Activated CD4-positive, alpha-beta T cell treated with anti-CD3 and anti-CD28 coated beads for 24 hours (primary cell): ENCODE measurements around the gene CD163.
"Not testable (repeated sequence)": the region's sequence is repeated elsewhere in the genome, so short reads cannot be mapped to it uniquely, and the experiment has no call there.

Experiments used
- DNase-seq, 2 donors: peaks; one replicate each; pipeline ENCODE4 v3.0.0-alpha.2; 2020; ENCODE audit warnings: low read depth in 2 of 2

The CD163 gene

DNA sequence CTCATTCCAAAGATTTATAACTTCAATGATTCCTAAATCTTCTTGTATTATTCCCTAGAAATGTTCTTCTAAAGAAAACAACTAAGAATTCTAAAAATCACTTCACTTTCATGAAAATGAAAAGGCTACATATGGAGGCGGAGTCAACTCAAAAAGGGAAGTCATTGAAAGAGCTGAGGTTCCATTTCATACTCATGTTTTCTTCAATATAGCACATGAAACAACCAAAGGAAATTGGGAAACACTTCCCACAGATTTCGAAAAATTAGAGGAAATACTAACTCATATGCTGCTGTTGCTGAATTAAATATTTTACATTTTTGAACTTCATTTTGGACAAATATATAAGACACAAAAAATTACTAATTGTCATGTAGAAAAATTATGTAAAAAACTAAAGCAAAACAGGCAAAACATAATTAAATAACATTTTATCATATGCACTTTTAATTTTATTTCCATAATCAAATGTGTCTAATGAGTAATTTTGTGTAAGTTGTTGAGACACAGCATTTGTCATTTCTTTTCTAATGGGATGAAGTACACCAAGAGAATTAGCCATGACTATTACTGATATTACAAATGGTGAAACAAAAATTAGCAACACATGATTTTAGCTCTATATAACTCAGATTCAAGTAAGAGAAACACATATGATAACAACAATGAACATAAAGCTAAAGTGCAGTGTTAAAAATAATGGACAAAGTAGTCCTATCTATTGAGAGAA lies at the start of gene CD163:
Gene CD163 (minus strand): TSS at position 92 of the 730 bp plus-strand sequence. CDS start 87 bp downstream, at position 5.
- DNase-seq = no peak

DNA sequence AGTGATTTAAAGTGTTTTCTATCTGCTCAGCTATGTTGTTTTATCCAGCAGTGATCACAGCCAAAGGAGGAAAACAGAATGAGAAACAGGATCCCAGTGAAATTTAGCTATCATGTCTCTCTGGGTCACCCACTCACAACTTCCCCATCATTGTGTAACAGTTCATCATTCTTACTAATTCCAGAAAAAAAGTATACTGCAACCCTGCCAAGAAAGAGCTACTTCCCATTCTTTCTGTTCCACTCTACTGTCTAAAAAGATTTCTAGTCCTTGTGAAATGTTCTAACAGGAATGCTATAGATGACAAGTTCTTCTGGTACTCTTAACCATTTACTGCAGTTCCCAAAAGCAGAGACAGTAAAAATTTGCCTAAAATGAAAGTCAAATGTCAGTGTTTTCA lies 39.2 kb upstream of the CD163 start:
- no peak for DNase-seq

DNA sequence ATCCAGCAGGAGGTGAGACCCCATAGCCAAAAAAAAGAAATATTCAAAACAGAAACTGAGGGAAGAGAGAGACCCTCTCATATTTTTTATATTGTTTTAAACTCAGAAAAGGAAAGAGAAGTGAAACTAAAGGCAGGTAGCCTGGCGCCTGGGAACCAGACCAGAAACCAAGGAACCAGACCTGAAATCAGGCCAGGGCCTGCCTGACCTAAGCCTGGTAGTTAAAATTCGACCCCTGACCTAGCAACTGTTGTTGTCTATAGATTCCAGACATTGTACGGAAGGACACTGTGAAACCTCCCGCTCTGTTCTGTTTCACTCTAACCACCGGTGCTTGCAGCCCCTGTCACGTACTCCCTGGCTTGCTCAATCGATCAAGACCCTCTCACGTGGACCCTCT lies 38.5 kb upstream of the CD163 start:
- DNase-seq = no peak

DNA sequence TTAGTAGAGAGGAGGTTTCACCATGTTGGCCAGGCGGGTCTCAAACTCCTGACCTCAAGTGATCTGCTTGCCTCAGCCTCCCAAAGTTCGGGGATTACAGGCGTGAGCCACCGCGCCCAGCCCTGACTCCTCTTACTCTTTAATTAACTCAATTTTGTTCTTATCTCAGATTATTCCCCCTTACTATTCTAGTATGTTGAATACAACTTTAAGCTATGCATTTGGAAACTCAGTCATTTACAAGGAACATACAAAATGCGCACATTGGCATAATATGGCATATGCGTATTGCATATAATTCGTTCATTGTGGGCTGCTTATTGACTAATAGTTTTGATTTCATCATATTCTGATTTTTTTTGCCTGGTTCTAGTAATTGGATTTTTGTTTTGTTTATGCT lies 10.8 kb upstream of the CD163 start:
- no peak for DNase-seq

DNA sequence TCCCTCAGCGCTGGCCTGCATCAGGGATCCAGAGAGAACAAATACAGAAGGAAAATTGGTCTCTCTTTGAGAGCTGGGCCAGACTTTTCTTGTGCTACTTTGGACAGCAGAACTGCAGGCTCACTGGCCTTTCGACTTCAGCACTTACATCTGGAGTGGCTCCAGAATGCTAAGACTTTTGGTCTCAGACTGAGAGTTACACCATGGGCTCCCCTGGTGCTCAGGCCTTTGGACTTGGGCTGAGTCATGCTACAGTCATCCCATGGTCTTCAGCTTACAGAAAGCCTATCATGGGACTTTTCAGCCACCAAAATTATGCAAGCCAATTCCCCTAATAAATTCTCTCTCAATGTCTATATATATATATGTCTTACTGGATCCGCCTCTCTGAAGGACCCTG lies 9.0 kb upstream of the CD163 start:
- DNase-seq = no peak

DNA sequence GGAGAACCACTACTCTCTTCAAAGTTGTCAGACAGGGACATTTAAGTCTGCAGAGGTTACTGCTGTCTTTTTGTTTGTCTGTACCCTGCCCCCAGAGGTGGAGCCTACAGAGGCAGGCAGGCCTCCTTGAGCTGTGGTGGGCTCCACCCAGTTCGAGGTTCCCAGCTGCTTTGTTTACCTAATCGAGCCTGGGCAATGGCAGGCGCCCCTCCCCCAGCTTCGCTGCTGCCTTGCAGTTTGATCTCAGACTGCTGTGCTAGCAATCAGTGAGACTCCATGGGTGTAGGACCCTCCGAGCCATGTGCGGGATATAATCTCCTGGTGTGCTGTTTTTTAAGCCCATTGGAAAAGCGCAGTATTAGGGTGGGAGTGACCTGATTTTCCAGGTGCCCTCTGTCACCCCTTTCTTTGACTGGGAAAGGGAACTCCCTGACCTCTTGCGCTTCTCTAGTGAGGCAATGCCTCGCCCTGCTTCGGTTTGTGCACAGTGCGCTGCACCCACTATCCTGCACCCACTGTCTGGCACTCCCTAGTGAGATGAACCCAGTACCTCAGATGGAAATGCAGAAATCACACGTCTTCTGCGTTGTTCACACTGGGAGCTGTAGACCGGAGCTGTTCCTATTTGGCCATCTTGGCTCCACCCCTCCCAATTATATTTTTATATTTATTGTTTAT lies 6.4 kb upstream of the CD163 start:
- DNase-seq = not testable (repeated sequence)

DNA sequence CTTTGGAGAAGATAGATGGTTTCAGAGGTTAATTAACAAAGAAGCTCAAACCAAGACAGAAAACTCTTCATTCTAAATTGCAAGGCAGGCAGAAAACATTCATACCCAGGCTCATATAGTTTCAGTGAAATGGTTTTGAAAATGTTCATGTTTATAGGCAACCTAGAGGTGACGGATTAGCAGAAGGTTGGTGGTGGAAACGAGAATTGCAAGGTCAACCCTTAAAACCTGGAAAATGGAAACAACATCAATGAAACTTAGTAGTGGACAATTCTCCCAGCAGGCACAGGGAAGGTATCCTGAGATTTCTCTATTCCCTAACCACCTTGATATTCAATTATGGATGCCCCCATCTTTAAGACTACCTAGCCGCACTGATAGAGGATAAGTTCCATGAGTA lies 965 bp downstream of the CD163 start:
- DNase-seq = no peak

DNA sequence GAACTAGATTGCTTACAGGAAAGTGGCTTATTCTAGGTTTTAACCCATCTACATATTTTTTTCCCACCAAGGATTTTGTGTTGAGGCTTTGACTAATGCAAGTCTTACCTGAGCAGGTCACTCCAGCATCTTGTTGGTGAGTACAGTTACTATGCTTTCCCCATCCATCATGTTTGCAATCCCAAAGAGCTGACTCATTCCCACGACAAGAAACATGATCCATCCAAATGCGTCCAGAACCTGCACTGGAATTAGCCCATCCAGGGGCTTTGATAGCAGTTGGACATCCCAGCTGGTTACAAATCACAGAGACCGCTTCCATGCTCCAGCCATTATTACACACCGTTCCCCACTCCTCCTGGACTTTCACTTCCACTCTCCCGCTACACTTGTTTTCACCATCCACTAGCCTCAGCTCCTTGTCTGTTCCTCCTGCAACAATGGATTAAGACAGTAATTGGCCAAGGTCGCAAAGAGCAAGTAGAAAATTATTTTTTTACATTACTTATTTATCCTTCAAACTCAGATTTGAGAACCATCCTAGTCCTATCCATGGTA lies 2.5 kb downstream of the CD163 start:
- DNase-seq = no peak

DNA sequence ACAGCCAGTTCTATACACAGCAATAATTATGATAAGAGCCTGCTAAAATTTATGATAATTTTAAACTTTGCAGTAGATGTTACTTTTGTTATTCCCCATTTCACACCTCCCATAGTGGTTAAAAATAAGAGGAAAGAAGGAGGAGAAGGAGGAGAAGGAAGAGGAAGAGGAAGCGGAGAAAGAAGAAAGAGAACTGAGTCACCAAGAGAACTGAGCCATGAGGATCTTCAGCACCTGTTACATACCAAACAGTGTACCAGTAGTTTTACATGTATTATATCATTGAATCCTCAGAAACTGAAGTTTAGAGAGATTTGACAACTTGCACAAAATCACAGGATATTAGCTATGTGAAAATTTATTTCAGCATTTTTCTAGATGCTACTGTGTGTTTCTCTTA lies 3.9 kb downstream of the CD163 start:
- DNase-seq = no peak

DNA sequence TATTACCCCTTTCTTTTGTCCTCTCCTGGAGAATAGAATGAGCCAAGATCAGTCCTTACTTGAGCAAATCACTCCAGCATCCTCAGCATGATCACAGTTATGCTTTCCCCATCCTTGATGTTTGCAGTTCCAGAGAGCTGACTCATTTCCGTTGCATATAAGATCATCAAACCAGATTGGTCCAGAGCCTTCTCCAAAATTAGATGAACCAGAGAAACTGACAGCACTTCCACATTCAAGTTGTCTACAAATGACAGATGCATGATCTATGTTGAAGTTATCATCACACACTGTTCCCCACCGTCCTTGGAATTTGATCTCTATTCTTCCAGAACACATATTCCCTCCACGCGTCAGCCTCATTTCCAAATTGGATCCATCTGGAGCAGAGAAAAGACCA lies 4.8 kb downstream of the CD163 start:
- no peak for DNase-seq

DNA sequence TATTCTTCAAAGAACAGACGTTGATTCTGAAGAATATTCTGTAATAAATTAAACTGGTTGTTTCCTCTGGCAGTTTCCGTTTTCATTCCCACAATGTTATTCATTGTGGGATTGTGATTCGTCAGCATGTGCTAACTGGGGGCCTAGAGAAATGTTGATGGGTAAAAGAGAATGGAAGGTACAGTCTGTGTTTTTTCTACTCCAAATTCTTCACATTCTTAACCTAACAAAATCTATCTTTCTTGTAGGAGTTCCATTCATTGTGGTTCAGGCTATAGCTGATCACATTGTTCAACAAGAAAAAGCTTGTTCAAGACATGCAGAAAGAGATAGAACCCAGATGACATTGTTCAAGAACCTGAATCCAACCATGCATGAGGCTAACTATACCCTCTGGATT lies 5.9 kb downstream of the CD163 start:
- no peak for DNase-seq

DNA sequence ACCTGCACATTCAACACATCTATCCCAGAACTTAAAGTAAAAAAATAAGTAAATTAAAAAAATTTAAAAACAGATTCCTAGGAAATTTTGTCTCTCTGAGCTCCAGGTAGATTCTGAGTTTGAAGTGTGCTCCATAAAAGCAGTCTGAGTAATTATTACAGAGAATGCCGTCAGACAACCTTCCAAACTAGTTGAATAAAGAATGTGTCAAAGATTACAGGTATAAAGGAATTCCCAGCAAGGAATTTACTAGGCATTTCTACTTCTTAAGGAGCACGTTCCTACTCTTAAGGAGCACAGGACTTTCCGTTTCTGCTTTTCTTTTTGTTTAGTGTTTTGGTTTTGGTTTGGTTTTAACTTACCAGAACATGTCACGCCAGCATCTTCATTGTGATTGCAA lies 7.1 kb downstream of the CD163 start:
- no peak for DNase-seq

DNA sequence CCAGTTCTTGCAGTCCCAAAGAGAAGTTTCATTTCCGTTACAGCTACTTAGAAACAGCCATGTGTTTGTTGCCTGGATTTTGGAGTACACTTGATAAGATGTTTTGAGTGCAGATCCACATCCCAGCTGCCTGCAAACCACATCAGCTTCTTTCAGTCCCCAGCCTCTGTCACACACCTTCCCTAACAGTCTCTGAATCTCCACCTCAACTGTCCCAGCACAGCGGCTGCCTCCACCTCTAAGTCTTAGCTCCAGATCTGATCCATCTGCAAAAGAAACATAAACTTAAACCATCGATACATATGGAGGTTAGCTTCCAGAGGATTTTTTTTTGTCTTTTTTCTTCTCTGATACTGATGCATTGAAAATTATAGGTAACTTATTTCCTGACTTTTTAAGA lies 8.4 kb downstream of the CD163 start:
- DNase-seq = no peak

DNA sequence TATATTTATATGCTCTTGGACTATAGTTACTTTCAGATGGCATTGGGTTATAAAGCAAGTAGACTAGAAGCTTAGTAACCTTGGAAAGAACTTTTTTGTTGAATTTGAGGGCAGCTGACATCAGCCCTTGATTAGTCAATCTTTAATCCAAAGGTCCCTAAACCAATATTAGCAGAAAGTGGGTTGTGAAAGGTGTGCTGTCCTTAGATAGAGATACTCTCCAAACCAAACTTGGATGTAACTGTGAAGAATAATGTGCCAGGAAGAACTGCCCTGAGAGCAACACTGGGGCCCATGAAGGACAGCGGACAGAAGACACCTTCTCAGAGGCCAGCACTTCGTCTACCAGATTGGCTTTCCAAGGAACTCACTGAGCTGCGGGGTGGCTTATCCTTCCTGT lies 10.6 kb downstream of the CD163 start:
- no peak for DNase-seq

DNA sequence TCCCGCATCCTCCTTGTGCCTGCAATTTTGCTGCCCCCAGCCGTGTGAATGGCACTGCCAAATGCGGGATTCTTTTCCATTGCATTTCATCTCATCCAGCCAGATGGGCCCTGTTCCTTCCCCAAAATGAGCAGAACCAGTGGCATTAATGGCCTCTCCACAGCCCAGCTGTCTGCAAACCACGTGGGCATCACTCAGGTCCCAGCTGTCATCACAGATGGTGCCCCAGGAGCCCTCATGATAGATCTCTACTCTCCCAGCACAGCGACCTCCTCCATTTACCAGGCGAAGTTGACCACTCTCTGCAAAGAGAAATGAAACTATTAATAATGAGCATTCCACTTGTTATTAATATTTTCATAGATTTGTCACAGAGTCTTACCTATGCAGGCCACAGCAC lies 17.1 kb downstream of the CD163 start:
- no peak for DNase-seq

DNA sequence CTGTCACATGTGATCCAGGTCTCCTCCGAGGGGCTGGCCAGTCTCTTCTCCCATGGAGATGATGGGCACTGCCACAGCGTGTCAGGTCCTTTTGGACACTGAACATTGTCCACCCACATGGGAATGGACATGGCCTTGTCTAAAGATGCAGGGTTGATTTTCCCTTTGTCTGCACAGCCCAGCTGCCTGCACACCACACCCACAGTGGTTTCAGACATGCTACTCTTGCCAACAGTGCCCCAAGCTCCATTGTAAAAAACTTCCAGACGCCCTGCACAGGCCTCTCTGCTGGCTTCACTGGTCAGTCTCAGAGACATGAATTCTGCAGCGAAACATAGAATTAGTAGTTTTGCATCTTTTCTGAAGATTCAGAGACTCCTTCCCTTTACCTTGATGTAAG lies 18.5 kb downstream of the CD163 start:
- DNase-seq = no peak

DNA sequence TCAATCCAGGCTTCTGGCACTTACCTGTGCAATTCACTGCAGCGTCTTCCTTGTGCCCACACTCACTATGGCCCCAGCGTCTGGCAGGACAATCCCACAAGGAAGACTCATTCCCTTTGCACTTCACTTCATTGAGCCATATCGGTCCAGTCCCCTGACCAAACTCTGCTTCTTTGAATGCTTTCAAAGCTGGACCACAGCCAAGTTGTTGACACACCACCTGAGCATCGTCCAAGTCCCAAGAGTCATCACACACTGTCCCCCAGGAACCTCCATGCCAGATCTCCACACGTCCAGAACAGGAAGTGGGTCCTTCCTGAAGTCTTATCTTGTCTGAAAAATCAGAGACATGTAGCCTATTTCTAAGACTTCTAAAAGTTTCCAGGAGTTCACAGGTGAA lies 20.2 kb downstream of the CD163 start:
- DNase-seq = no peak

DNA sequence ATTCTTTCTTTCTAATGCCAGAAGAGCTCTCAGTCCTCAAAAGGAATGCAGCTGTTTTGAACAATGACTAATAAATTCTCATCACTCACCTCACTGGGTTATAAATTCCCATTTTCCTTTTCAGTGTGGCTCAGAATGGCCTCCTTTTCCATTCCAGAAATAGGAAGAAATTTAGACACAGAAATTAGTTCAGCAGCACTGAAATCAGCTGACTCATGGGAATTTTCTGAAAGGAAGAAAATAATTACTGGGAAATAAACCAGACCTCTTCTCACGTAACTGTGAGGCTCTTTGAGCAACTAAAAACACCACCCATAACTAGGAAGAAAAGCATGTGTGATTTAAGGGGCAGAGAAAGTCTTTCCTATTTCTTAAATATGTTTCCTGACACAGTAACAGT lies 23.8 kb downstream of the CD163 start:
- DNase-seq = no peak

DNA sequence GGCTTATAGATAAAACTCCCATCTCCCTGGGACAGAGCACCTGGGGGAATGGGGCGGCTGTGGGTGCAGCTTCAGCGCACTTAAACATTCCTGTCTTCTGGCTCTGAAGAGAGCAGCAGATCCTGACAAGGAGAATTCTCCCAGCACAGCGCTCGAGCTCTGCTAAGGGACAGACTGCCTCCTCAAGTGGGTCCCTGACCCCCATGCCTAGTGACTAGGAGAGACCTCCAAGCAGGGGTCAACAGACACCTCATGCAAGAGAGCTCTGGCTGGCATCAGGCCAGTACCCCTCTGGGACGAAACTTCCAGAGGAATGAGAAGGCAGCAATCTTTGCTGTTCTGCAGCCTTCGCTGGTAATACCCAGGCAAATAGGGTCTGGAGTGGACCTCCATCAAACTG lies 31.5 kb downstream of the CD163 start:
- DNase-seq = no peak

DNA sequence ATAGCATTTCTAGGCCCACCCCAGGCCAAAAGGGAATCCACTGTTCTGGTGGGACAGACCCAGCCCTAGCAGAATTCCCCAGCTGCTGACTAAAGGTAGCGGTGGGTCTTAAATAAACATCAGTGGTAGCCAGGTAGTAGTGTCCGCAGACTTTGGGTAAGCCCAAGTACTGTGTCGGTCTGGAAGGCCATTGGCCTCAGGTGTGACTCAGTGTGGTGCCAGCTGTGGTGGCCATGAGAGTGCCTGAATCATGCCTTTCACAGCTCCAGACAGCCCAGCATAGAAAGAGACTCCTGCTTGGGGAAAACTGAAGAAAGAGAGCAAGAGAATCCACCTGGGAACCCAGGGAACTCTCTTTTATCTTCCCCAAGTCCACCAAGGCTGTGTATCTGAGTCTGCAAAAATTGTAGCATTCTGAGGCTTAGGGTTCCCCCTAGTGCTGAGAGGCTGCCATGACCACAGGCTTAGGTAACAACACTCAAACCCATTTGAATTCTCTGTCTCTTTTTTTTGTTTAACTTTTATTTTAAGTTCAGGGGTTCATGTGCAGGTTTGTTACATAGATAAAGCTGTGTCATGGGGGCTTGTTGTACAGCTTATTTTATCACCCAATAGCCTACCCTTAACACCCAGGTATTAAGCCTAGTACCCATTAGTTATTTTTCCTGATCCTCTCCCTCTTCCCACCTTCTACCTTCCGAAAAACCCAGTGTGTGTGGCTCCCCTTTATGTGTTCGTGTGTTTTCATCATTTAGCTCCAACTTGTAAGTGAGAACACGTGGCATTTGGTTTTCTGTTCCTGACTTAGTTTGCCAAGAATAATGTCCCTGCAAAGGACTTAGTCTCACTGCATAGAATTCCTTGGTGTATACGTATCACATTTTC lies 43.0 kb downstream of the CD163 start:
- DNase-seq = peak; percentile 28 to 35

DNA sequence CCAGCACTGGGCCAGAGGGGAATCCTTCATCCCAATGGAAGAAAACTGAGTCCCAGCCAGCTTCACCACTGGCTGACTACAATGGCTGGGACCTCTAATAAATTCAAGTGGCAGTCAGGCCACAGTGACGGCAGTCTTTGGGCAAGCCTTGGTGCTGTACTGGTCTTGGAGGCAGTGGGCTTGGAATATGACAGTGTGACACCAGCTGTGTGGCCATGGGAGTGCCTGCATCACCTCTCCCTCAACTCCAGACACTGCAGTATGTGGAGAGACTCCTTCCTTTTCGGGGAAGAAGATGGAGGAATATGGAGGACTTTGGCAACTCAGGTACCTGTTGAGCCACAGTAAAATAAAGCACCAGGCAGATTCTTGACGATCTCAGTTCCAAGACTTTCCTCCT lies 43.6 kb downstream of the CD163 start:
- DNase-seq = no peak

DNA sequence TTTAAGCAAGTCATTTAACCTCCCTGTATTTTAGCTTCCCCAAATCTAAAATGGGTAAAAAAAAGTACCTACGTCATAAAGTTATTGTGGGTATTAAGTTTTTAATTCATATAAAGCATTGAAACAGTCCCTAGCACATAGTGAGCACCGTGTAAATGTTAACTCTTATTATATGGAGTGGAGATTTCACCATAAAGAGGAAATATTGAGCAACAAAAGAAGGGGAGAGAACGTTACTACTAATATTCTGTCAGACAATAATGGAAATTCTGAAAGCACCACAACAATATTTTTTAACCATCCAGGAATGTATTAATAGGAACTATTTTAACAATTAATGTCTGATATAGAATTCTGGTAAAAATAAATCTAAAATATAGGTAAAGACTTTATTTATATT lies 51.8 kb downstream of the CD163 start:
- no peak for DNase-seq
